HEK293T (cell line): Measurements from ENCODE around the gene BMP10.

Experiments
- ARNT ChIP-seq: fragments of 450-650 bp; IDR thresholded peaks from 2 replicates; pipeline ENCODE4 v1.6.1; 2017; ENCODE audit warnings: mild to moderate bottlenecking
- ELF4 ChIP-seq: fragments of 450-650 bp; IDR thresholded peaks from 2 replicates; pipeline ENCODE4 v1.6.1; 2017; ENCODE audit warnings: antibody characterized with exemption
- FOXK2 ChIP-seq: fragments of 450-650 bp; IDR thresholded peaks from 2 replicates; pipeline ENCODE4 v1.6.1; 2016; ENCODE audit warnings: mild to moderate bottlenecking
- FOXM1 ChIP-seq: fragments of 450-650 bp; IDR thresholded peaks from 2 replicates; pipeline ENCODE4 v1.6.1; 2017; ENCODE audit warnings: mild to moderate bottlenecking, borderline replicate concordance
- L3MBTL2 ChIP-seq: fragments of 450-650 bp; conservative IDR thresholded peaks from 2 replicates; pipeline ENCODE4 v1.6.1; 2016; ENCODE audit warnings: mild to moderate bottlenecking
- SP1 ChIP-seq: fragments of 450-650 bp; IDR thresholded peaks from 2 replicates; pipeline ENCODE4 v1.6.1; 2017

- TF ChIP-seq L3MBTL2 (no peak), FOXK2 (no peak), ELF4 (no peak), FOXM1 (no peak), ARNT (no peak), SP1 (no peak)
These were observed 25.1 kb downstream of the BMP10 start for GRCh38 chr2:68846091-68846490.
